GM19193 (cell line): Measurements from ENCODE around the gene CUEDC1.

Experiments
- POLR2A ChIP-seq: IDR thresholded peaks from 4 replicates; pipeline ENCODE4 v1.6.1; 2011; ENCODE audit not compliant: insufficient read depth, insufficient read length; ENCODE audit errors: extremely low read depth

The CUEDC1 gene

GRCh38 chr17:57990037-57990436, 34.8 kb upstream of the CUEDC1 start:
- no peak for TF ChIP-seq POLR2A

DNA sequence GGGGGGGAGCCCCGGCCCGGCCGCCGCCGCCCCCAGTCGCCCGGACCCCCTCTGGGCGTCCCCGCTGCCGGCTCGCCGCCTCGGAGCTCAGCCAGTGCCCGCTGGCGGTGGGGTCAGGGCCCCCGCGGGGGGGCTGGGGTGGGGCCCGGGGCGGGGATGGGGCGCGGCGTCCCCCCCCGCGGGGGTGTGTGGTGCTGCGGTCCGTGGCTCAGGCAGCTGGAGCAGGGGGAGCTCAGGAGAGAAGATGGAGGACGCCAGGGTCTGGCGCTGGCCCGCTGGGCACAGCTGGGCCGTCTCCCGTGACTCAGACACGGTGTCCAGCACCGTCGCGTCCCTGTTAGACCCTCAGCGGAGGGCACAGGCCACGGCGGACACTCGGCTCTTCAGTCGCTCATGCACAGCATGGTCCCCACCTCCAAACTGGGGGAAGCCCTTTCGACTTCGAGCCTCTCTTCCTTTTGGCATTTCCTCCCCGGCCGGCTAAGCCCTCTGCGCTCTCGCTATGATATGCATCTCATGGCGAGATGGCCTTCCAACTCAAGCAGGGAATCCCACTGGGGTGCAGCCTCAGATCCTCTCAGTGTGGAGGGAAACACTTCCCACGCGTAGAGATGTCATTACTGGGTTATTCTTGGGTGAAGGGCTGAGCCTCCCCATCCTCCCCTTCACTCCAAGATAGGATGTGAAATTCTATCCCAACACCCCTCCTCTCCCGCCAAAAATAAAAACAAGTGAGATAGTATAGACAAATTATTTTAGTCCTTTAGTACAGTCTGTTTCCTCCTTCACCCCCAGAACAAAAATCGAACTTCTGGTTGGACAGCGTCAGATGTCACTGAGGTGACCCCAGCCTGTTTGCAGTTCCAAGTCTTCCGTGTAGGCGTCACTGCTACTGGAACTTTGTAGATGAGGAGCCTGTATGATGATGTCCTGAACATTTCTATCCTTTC, 33.4 kb upstream of the CUEDC1 start:
- TF ChIP-seq POLR2A: peak; percentile 87

DNA sequence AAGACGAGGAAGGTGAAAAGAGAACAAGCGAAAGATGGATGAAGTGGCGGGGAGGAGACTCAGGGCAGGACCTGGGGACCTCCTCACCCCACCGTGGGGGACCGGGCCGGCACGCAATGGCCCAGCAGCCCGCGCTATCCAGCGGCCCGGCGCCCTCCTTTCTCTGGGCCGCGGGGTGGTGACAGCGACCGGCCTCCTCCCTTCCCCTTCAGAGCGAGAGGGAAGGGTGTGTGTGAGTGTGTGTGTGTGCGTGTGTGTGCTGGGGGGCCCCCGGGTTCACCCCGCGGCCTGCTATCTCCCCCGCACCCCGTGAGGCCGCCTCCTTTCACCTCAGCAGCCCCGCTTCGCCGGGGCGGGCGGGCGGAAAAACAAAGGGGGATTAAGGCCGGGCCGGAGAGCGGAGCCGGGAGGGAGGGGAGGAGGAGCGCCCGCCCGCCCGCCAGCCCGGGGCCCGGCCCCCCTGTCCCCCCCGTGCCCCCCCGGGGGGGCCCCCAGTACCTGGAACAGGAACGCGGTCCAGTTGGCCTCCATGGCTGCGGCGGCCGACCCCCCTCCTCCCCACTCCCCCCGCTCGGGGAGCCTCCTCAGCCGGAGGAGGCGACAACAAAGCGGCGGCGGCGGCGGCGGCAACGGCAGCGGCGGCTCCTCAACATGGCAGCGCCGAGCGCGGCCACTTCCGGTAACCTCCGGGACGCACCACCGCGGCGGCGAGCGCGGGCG, 32.5 kb upstream of the CUEDC1 start, which contains the start of gene VEZF1:
TSS of gene VEZF1 (minus strand) at position 674 of the 720 bp plus-strand sequence. CDS start at position 531, 143 bp downstream.
- no peak for TF ChIP-seq POLR2A

DNA sequence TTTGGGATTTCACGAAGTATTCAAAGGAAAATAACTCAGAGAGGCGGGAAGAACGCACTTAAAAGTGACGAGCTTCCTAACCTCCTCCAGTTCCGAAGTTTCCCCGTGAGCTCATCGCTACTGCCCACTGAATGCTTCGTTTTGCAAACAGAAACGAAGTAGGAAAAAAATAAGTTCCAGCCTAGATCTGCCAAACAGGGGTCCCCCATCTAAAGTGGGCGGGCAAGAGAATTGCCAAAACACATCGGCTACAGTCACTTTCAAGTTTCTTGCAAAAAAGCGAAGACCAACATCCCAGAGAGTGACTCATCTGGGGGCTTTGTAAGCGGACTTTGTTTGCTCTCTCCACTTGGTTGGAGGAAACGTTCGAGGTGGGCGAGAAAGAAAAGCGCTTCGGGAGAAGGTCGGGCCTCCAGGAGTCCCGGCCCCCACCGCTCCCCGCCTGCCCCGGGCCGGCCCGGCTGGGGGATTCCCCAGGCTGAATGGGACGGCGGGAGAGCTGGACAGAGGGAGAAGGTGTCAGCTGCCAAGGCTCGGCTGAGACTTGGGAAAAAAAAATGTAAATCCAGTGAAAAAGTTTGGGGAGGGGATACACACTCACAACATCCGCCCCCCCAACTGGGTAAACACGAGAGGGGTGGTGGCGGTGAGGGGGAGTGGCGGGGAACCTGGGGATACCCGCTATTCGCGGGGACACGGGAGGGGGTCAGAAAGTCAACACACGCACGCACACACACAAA, 31.8 kb upstream of the CUEDC1 start:
- no peak for TF ChIP-seq POLR2A

- TF ChIP-seq POLR2A: no peak
These were observed 30.4 kb upstream of the CUEDC1 start for GRCh38 chr17:57985675-57985974.

- TF ChIP-seq POLR2A: no peak
These were observed 29.9 kb upstream of the CUEDC1 start for GRCh38 chr17:57984936-57985674.

DNA sequence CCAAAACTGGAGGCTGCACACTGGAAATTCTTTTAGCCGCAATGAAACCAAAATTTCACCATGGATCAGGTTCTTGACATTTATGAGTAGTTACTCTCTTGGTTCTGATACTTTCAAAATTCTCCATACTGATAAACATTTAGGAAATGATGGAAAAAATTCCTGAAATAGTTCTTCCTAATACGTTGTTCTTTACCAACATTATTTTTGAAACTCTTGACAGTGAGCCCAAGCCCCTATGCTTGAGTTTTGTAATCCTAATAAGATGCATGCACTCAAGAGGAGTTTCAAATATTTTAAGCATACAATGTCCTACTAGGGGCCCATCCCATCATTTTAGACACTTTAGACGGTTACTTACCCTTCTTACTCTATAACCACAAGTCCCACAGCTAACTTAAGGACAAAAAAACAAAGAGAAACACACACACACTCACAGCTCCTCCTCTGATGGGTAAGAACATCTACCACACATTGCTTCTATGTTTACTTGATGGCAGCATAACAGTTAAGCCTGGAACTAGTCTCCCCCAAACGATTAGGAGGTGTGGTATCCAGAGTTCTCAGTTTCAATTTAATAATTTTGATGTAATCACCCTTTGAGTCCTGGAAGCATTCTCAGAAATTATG, 29.2 kb upstream of the CUEDC1 start:
- TF ChIP-seq POLR2A: no peak

GRCh38 chr17:57983446-57983845, 28.2 kb upstream of the CUEDC1 start:
- TF ChIP-seq POLR2A: no peak

GRCh38 chr17:57982452-57983170, 27.4 kb upstream of the CUEDC1 start:
- TF ChIP-seq POLR2A: no peak

GRCh38 chr17:57980522-57980921, 25.3 kb upstream of the CUEDC1 start:
- TF ChIP-seq POLR2A: no peak

GRCh38 chr17:57979076-57979475, 23.9 kb upstream of the CUEDC1 start:
- TF ChIP-seq POLR2A: no peak

DNA sequence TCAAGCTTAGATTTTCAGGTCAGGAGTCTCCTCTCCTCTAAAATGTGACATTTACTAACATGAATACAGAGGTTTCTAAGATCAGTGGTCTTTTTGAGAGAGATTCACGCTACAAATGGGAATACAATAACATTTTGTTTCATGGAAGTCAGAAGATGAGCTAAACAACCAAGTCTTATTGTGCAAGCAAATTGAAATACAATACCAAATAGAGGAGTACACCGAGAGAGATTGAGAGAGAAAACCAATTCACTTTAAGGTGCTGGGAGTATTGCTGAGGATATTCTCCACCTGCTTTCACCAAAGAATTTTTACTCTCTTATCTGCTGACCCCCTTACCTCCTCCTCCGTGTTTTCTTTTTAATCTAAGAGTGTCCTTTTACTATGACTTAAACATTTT, 21.4 kb upstream of the CUEDC1 start:
- TF ChIP-seq POLR2A: no peak

- no peak for TF ChIP-seq POLR2A
These were observed 19.8 kb upstream of the CUEDC1 start for GRCh38 chr17:57975044-57975443.
